Muscle of arm (tissue), 12 donors: ENCODE measurements around the gene BCAM. TPM values are rescaled to one million over a fixed set of nuclear protein-coding genes. Genes with fewer than 3 reads are reported as not detected.
"Not testable (repeated sequence)": the region's sequence is repeated elsewhere in the genome, so short reads cannot be mapped to it uniquely, and the experiment has no call there.

ENCODE experiments used
- DNase-seq: peaks from one replicate; pipeline ENCODE4 v3.0.0-alpha.2; 2013
- polyA plus RNA-seq, 12 donors: library from polyadenylated mRNA; unstranded; fragments of 120-200 nt; gene quantifications; one replicate each; pipeline ENCODE4 v1.2.1, GENCODE V29; 2013; ENCODE audit not compliant: insufficient read length in 12 of 12

BCAM gene
- polyA plus RNA-seq, 12 donors: 113 to 274 (median 169) TPM; not detected in 1

DNA sequence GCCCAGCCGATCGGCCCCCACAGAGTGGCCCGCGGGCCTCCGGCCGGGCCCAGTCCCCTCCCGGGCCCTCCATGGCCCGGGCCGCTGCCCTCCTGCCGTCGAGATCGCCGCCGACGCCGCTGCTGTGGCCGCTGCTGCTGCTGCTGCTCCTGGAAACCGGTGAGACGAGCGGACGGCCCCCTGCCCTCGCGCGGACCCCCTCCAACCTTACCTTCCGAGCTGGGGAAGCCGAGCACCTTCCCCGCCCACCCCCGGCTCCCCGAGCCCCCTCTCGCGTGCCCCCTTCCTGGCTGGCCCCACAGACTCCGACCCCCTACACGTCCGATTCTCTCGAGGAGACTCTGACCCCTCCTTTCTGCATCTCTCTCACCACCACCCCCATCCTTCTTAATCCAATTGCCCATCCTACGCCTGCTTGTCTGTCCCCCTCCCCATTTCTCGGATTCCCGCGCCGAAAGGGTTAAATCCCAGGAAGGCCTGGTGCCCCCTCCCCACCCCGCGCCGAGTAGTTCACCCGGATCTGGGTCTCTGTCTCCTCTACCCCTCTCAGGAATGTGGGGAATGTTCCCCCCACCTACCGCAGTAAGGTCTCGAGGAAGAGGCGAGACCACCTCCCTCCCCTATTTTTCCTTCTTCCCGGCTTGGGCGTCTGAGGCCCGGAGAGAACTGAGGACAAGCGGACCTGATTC lies 37.7 kb downstream of the BCAM start:
- DNase-seq: peak; percentile 43

DNA sequence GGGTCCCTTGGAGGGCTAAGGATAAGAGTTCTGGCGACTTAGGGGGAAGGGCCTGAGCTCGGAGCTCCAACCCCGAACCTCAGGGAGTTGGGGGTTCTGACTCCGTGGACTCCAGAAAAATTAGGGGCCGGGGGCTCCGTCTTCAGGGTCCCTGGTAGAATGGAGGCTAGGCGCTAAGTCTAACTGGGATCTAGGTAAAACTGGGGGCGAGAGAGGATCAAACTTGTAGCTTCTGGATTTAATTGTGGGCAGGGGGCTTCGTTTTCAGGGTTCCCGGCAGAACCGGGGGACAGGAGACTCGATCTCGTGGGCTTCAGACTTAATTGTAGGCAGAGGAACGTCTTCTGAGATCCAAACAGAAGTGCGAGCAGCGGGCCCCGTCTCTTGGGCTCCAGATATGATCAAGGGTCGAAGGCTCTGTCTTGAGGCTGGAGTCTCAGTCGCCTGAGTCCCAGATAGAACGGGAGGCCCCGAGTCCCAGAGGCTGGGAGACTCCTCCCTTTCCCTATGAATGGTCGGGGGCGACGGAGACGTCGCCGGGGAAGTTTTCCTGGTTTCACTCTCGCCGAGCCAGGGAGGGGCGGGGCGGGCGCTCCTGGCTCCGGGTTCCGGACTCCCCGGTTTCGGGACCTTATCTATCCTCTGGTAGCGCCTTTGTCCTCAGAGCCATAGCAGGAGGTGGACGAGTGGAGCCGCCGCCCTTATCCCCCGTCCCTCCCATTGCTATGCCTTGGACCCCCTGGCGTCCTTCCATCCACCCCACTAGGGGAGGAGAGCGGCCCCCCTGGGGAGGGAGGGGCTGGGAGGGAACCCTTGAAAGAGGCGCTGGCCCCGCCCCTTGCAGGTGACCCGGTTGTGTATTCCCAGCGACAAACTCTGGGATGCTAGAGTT lies 38.5 kb downstream of the BCAM start:
- peak; percentile 69 for DNase-seq

DNA sequence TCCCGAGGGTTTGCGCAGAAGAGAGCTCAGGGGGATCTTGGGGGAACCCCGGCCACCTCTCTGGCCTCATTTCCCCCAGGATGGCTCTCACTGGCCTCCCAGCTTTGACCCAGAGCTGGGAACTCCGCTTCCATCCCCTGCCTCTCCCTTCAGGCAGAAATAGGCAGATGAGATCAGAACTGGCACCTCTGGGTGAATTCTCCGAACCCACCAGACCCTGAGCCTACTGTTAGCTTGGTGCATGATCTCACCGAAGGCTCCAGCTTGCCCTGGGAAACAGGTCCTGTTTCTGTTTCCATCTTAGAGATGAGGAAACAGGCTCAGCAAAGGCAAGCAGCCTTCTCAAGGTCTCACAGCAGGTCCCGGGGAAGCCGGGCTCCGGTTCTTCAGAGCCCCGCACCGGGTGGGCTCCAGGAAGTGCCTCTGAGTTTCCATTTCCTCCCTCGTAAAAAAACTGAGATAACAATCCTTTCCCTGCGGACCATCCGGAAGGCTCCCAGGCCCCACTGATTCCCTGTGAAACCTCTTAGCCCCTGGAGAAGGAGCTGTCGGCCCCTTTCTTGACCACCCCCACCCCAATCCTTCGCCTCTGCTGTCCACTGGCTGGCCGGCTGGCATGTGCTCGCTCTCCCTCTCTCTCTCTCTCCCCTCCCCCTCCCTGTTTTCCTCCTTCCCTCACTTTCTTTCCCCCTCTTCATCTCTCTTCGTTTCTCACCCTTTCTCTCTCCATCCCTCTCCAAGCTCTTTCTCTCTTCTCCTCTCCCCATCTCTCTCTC lies 39.3 kb downstream of the BCAM start:
- DNase-seq: peak; percentile 35

DNA sequence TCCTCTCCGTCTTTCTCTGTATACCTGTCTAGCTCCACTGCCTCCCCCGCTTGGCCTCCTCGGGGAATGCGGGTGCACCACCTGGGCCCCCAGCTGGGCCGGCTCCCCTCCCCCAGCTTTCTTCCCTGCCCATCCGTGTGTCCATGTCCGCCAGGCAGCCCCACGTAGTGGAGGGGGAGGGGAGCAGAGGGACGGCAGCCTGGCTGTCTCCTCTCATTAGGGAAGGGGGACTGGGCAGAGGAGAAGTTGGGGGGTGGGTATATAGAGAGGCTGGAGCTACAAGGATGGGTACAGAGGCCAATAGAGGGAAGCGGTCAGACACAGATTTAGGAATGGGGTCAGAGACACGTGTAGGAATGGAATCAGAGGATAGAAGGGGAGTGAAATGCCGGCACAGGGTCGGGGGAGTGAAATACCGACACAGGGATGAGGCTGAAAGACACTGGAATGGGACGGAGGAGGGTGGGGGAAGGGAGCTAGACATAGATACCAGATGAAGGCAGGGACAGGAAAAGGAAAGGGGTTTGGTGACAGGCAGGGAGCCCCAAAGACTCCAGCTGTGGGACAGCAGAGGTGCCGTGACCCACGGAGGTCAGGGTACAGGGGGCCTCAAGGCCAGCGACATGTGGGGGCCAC lies 40.0 kb downstream of the BCAM start:
- DNase-seq: no peak

DNA sequence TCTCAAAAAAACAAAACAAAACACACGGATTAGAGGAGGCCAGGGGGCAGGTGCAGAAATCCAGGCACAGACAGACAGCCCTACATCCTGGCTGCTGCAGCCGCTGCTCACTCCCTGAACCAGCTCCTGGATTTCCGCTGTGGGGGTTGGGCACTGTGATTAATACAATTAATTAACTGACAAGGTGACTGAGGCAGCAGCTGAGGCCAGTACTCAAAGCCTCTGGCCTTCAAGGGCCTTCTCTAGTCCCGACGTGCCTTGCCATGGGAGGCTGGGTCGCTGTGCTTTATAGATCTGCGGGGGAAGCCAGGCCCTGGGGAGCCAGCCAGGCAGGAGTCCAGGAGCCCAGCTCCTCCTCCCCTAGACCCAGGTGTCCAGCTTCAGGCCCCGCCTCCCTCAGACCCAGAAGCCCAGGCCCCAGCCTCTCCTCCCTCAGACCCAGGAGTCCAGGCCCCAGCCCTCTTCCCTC lies 41.8 kb downstream of the BCAM start:
- DNase-seq: no peak

DNA sequence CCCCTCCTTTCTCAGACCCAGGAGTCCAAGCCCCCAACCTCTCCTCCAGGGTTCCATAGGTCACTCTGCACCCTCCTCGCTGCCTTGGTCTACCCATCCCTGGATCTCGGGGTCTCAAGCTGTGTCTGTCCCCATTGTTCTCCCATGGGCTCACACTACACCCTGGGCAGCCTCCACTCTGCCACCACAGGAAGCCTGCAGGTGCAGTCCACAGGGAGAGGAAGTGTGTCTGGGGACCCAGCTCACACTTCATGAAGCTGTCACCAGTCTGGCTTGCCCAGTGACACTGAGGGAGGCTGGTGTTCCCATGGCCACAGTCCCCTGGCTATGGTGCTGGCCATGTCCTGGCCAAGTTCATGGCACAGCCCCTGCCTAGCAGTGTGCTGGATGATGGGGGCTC lies 42.5 kb downstream of the BCAM start:
- no peak for DNase-seq

DNA sequence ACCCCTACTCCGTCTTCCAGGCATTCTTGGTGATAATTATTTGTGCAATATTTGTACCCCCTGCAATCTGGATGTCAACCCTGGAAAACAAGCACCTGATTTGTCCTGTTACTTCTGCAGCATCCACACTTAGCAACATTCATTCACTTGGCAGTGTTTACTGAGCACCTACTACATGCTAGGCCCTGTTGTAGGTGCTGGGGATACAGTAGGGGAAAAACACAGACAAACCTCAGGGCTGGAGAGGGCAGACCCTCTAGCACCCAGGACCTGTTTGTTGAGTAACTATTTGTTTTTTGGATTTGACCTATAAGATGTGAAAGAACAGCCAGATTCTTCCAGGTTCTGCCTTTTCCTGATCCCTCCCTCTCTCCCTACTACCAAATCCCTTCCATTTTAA lies 46.7 kb downstream of the BCAM start:
- no peak for DNase-seq

DNA sequence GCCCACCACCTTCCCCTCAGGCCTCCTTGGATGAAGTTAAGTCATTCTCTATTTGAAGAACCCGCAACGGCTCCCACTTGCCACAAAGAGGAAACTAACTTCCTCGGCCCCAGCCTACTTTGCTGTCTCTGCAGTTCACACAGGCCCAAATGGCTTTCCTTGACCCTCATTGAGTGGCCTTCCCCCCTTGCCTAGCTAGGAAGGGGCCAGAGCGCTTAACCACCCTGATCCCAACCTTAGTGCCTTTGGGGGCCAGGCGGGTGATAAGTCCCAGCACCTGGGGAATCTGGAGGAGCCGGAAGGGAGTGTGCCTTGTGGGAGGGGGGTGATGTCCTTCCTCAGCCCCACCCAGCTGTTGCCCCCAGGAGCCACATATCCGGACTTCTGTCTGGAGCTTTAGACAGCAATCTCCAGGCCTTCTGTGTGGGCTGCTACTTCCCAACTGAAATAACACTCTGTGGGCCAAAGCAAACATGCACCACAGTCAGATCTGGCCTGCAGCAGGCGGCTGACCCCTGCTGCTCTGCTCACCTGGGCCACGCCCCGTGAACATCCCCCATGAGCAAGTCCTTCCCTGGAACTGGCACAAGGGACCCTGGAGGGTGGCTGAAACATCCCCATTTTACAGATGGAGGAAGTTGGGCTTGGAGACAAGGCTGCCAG lies 47.6 kb downstream of the BCAM start:
- no peak for DNase-seq

DNA sequence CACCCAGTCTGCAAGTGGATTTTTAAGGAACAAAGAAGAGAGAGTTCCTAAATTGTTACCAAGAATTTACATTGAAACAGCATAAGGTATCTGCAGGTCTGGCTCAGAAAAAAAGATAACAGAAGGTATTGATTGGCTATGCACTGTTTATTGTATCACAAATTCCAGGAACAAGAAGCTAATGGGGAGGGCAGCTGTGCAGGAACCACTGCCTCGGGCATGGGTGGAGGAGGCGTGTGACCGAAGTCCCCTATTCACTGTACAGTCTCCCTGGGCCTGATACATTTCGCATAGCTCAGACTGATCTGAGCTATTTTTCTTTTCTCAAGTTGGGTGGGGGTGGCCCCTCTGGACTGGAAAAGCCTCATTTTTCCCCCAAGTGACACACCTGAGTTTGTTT lies 48.9 kb downstream of the BCAM start:
- no peak for DNase-seq

DNA sequence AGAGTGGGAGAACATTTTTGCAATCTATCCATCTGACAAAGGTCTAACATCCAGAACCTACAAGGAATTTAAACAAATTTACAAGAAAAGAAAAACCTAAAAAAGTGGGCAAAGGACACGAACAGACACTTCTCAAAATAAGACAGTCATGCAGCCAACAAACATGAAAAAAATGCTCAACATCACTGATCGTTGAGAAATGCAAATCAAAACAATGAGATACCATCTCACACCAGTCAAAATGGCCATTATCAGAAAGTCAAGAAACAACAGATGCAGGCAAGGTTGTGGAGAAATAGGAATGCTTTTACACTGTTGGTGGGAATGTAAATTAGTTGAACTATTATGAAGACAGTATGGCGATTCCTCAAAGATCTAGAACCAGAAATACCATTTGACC lies 52.7 kb downstream of the BCAM start:
- DNase-seq: not testable (repeated sequence)

DNA sequence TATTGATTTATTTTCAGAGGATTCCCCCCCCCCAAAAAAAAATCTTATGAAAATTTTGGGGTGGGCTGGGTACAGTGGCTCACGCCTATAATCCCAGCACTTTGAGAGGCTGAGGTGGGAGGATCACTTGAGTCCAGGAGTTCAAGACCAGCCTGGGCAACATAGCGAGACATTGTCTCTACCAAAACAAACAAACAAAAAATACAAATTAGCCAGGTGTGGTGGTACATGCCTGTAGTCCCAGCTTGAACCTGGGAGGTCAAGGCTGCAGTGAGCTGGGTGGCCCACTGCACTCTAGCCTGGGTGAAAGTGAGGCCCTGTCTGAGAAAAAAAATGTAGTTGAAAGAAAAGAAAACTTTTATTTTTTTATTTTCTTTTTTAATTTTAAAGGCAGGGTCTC lies 55.1 kb downstream of the BCAM start:
- no peak for DNase-seq

DNA sequence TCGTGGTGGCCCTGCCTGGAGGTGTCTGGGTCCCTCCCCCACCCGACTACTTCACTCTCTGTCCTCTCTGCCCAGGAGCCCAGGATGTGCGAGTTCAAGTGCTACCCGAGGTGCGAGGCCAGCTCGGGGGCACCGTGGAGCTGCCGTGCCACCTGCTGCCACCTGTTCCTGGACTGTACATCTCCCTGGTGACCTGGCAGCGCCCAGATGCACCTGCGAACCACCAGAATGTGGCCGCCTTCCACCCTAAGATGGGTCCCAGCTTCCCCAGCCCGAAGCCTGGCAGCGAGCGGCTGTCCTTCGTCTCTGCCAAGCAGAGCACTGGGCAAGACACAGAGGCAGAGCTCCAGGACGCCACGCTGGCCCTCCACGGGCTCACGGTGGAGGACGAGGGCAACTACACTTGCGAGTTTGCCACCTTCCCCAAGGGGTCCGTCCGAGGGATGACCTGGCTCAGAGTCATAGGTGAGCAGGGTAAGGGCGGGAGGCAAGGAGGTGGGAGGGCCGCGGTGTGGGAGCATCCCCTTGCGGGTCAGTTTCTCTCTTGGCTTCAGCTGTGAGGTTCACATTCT lies 56.4 kb downstream of the BCAM start:
- DNase-seq: no peak

DNA sequence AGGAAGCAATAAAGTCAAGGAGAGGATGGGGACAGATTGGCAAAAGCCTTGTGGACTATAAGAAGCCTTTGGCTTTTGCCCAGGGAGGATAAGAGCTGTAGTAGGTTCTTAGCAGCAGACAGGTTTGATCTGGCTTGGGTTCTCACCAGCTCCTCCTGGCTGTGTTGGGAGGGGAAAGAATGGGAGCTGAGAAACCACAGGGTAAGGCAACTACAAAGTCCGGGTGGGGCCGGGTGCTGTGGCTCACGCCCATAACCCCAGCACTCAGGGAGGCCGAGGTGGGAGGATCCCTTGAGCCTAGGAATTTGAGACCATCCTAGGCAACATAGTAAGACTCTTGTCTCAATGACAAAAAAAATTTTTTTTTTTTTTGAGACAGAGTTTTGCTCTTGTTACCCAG lies 57.8 kb downstream of the BCAM start:
- no peak for DNase-seq

DNA sequence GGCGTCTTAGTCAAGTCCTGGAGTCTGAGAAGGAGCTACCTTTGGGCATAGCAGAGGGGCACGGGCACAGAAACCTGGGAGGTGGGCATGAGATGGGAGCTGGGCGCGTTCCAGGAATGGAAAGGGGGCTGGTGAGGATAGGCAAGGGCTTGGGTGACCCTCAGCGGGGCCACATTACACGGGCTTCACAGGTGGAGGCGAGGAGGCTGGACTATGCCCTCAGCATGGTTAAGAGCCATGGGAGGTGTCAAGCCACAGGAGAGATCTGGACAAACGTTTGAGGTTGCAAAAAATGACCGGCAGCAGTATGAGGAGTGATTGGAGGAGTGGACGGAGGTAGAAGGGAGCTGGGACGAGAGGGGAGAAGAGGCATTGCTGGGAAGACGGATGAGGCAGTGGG lies 58.7 kb downstream of the BCAM start:
- no peak for DNase-seq

DNA sequence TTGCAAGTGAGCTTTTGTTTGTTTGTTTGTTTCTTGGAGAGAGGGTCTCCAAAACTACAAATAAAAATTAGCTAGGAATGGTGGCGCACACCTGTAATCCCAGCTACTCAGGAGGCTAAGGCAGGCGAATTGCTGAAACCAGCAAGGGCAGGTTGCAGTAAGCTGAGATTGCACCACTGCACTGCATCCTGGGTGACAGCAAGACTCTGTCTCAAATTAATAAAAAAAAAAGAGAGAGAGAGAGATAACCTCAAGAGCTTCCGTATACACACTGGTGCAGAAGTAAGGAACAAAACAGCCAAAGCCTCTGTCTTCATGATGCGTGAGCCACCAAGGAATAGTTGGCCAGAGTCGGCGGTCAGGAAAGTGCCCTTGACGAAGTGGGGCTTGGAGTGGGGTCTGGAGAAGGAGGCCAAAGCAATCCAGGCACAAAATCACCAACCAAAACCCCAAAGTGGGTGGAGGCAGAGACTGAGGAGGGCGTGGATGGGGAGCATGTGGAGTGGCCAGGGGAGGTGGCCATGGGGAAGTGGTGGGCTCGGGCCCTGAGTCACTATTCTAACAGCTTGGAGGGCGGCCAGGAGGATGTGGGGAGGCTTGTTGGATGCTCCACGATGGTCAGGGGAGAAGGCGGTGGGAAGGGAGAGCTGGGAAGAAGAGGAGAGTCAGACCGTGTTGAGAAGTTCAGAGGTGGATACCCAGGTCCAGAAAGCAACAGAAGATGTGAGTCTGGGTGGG lies 61.0 kb downstream of the BCAM start:
- DNase-seq: no peak

Other genes with a start within 250 kb of the BCAM start
- not detected for gene IGSF23, start 195.5 kb upstream of the BCAM start, polyA plus RNA-seq
- gene PVR, start 165.2 kb upstream of the BCAM start, polyA plus RNA-seq: 10 to 100 TPM in 11 of 12 donors, not detected in 1; 19.4 to 28.7 (median 21.1) TPM
- gene CEACAM19, start 137.6 kb upstream of the BCAM start, polyA plus RNA-seq: 10 to 100 TPM in 3 of 12 donors, 1 to 10 TPM in 8, not detected in 1; 4.4 to 13.3 (median 8.3) TPM
- gene CEACAM16, start 110.0 kb upstream of the BCAM start, polyA plus RNA-seq: under 1 TPM in 9 of 12 donors, not detected in 3; 0.26 to 0.89 (median 0.53) TPM
- 10 to 100 TPM in 5 of 12 donors, 1 to 10 TPM in 6, not detected in 1; 8.4 to 25.4 (median 9.6) TPM for gene BCL3, start 60.4 kb upstream of the BCAM start, polyA plus RNA-seq
- gene CBLC, start 31.2 kb upstream of the BCAM start, polyA plus RNA-seq: 1 to 10 TPM in 3 of 12 donors, under 1 TPM in 4, not detected in 5; 0.11 to 9.9 (median 0.18) TPM
- 10 to 100 TPM in 11 of 12 donors, not detected in 1; 32.7 to 96.2 (median 44.5) TPM for gene NECTIN2, start 37.2 kb downstream of the BCAM start, polyA plus RNA-seq
- 10 to 100 TPM in 11 of 12 donors, not detected in 1; 24.1 to 49.4 (median 30.2) TPM for gene TOMM40, start 82.2 kb downstream of the BCAM start, polyA plus RNA-seq
- gene APOE, start 96.7 kb downstream of the BCAM start, polyA plus RNA-seq: 10 to 100 TPM in 11 of 12 donors, not detected in 1; 20.6 to 69.6 (median 36.6) TPM
- gene APOC1, start 105.5 kb downstream of the BCAM start, polyA plus RNA-seq: 10 to 100 TPM in 10 of 12 donors, 1 to 10 TPM in 1, not detected in 1; 7.9 to 62.6 (median 15.9) TPM
- under 1 TPM in 2 of 12 donors, not detected in 10; 0.40 to 0.41 TPM for gene APOC4, start 133.1 kb downstream of the BCAM start, polyA plus RNA-seq
- 1 to 10 TPM in 3 of 12 donors, under 1 TPM in 5, not detected in 4; 0.30 to 6.5 (median 0.72) TPM for gene APOC2, start 136.9 kb downstream of the BCAM start, polyA plus RNA-seq
- 10 to 100 TPM in 11 of 12 donors, not detected in 1; 44.9 to 93.6 (median 54.1) TPM for gene CLPTM1, start 146.3 kb downstream of the BCAM start, polyA plus RNA-seq
- gene RELB, start 192.4 kb downstream of the BCAM start, polyA plus RNA-seq: 10 to 100 TPM in 1 of 12 donors, 1 to 10 TPM in 10, not detected in 1; 2.7 to 11.7 (median 4.6) TPM
- 10 to 100 TPM in 11 of 12 donors, not detected in 1; 35.7 to 78.3 (median 40.6) TPM for gene CLASRP, start 229.9 kb downstream of the BCAM start, polyA plus RNA-seq